GM12878 (cell line): ENCODE measurements around the gene RASAL3.

Source experiments
- CTCF ChIP-seq, 3 experiments: IDR thresholded peaks in 2 of 3; conservative IDR thresholded peaks in 1 of 3; 2 replicates each; pipeline ENCODE4 v1.5.1; 2011; ENCODE audit warnings: low read depth in 3 of 3, low read length in 3 of 3, mild to moderate bottlenecking in 3 of 3, control low read depth in 2 of 3, moderate library complexity in 2 of 3, inconsistent platforms in 1 of 3, mixed read lengths in 1 of 3; ENCODE audit not compliant: control insufficient read depth in 2 of 3, insufficient read depth in 1 of 3; ENCODE audit errors: extremely low read depth in 1 of 3
- POLR2A ChIP-seq: IDR thresholded peaks from 2 replicates; pipeline ENCODE4 v1.6.1; 2011; ENCODE audit warnings: low read depth, mild to moderate bottlenecking, low read length
- POLR2AphosphoS5 ChIP-seq: IDR thresholded peaks from 2 replicates; pipeline ENCODE4 v1.6.1; 2011; ENCODE audit warnings: mild to moderate bottlenecking, low read length, inconsistent platforms
- SMC3 ChIP-seq: IDR thresholded peaks from 2 replicates; pipeline ENCODE4 v1.6.1; 2011; ENCODE audit warnings: low read length, improper control_type of control experiment, borderline replicate concordance
- TCF3 ChIP-seq: IDR thresholded peaks from 2 replicates; pipeline ENCODE4 v1.6.1; 2012; ENCODE audit warnings: low read depth, mild to moderate bottlenecking, low read length, borderline replicate concordance; ENCODE audit not compliant: insufficient read depth
- TF ChIP-seq, protein P1 (sequence below): IDR thresholded peaks from 2 replicates; pipeline ENCODE4 v1.6.1; 2012; ENCODE audit warnings: low read length, inconsistent platforms

DNA sequence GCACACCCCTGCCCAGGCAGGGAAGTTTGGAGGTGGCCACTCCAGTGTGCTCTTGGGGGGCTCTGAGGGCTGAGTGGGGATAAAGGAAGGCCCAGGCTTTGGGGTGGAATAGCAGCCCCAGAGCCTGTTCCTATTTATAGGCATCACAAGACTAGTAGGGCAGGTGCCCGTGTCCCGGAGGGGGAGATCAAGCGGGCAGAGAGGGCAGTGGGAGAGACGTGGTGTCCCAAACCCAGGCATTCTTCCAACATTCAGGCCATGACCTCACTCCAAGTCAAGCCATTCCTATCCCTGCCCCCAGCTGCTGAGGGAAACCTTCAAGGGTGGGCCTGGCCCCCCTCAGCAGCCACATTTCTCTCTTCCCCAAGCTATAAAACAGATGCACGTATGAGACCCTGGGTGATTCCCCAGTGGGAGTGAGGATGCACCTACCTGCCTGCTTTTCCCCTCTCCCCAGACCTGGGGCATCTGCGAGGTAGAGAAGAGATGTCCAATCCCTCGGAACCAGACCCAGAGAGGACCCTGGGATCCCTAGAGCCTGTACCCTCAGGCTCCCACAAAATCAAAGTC lies 18.5 kb downstream of the RASAL3 start:
- no peak for TF ChIP-seq SMC3
- TF ChIP-seq, protein P1, sequence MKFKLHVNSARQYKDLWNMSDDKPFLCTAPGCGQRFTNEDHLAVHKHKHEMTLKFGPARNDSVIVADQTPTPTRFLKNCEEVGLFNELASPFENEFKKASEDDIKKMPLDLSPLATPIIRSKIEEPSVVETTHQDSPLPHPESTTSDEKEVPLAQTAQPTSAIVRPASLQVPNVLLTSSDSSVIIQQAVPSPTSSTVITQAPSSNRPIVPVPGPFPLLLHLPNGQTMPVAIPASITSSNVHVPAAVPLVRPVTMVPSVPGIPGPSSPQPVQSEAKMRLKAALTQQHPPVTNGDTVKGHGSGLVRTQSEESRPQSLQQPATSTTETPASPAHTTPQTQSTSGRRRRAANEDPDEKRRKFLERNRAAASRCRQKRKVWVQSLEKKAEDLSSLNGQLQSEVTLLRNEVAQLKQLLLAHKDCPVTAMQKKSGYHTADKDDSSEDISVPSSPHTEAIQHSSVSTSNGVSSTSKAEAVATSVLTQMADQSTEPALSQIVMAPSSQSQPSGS, result no peak
- no peak for TF ChIP-seq CTCF (IDR thresholded peaks at IDR 0.05 in 2 of 3, conservative IDR thresholded peaks at IDR 0.05 in 1 of 3; ENCODE audit: control insufficient read depth in 2 of 3, extremely low read depth in 1 of 3, insufficient read depth in 1 of 3, low read depth in 3 of 3, low read length in 3 of 3)
- TF ChIP-seq TCF3, result no peak
- TF ChIP-seq POLR2AphosphoS5, result no peak
- no peak for TF ChIP-seq POLR2A
